HepG2 (cell line): ENCODE data around the gene CGREF1. TPM values are rescaled to one million over a fixed set of nuclear protein-coding genes. Genes with fewer than 3 reads are reported as not detected.
A peak's percentile ranks its signal among the peaks of the same experiment; 100 is the strongest.

Experiments used
- AHR ChIP-seq: IDR thresholded peaks from 2 replicates; pipeline ENCODE4 v1.6.1; 2018; ENCODE audit warnings: missing genetic modification reagents, missing compliant biosample characterization
- ATF5 ChIP-seq: sonication (generic); formaldehyde crosslinking; IDR thresholded peaks from 2 replicates; pipeline ENCODE4 v1.4.0; 2020; ENCODE audit warnings: mild to moderate bottlenecking, low read depth, missing genetic modification reagents
- CBX2 ChIP-seq, 2 experiments: fragments of 200-600 bp in 1 of 2; sonication (generic); formaldehyde crosslinking in 1 of 2; IDR thresholded peaks; 2 replicates each; pipeline versions ENCODE4 v1.7.0 to v1.8.1; 2018 to 2022; ENCODE audit warnings: low read depth in 2 of 2, low read length in 1 of 2, mild to moderate bottlenecking in 1 of 2, missing genetic modification reagents in 1 of 2
- DNMT1 ChIP-seq: sonication (generic); formaldehyde crosslinking; IDR thresholded peaks from 2 replicates; pipeline ENCODE4 v1.5.1; 2020; ENCODE audit warnings: mild to moderate bottlenecking, missing genetic modification reagents
- ELF4 ChIP-seq: sonication (generic); formaldehyde crosslinking; IDR thresholded peaks from 2 replicates; pipeline ENCODE4 v1.5.0; 2020; ENCODE audit warnings: missing genetic modification reagents, mild to moderate bottlenecking, moderate library complexity, borderline replicate concordance
- FLYWCH1 ChIP-seq: sonication (generic); formaldehyde crosslinking; IDR thresholded peaks from 2 replicates; pipeline ENCODE4 v1.8.1; 2023; ENCODE audit warnings: mild to moderate bottlenecking, missing genetic modification reagents
- KDM5A ChIP-seq: fragments of 200-600 bp; sonication (generic); IDR thresholded peaks from 2 replicates; pipeline ENCODE4 v1.7.0; 2018; ENCODE audit warnings: antibody characterized with exemption, mild to moderate bottlenecking, low read length, borderline replicate concordance
- NCOR1 ChIP-seq: fragments of 200-600 bp; sonication (generic); IDR thresholded peaks from 2 replicates; pipeline ENCODE4 v1.7.0; 2017; ENCODE audit warnings: antibody characterized with exemption, low read length, borderline replicate concordance
- NFIB ChIP-seq: sonication (generic); formaldehyde crosslinking; IDR thresholded peaks from 2 replicates; pipeline ENCODE4 v1.9.0; 2021; ENCODE audit warnings: missing genetic modification reagents, mild to moderate bottlenecking, borderline replicate concordance
- NPAS2 ChIP-seq: sonication (generic); formaldehyde crosslinking; IDR thresholded peaks from 2 replicates; pipeline ENCODE4 v1.8.0; 2022; ENCODE audit warnings: mild to moderate bottlenecking, missing genetic modification reagents, borderline replicate concordance
- PATZ1 ChIP-seq: sonication (generic); formaldehyde crosslinking; IDR thresholded peaks from 2 replicates; pipeline ENCODE4 v1.4.0; 2020; ENCODE audit warnings: missing genetic modification reagents
- PHF5A ChIP-seq: IDR thresholded peaks from one replicate; pipeline ENCODE4 v1.6.1; 2018; ENCODE audit warnings: low read depth, missing genetic modification reagents; ENCODE audit not compliant: unreplicated experiment
- PITX1 ChIP-seq: sonication (generic); formaldehyde crosslinking; IDR thresholded peaks from 2 replicates; pipeline ENCODE4 v1.5.1; 2020; ENCODE audit warnings: mild to moderate bottlenecking, missing genetic modification reagents
- SCMH1 ChIP-seq: sonication (generic); formaldehyde crosslinking; IDR thresholded peaks from 2 replicates; pipeline ENCODE4 v1.9.0; 2021; ENCODE audit warnings: missing genetic modification reagents, mild to moderate bottlenecking, borderline replicate concordance
- ZBTB20 ChIP-seq: sonication (generic); formaldehyde crosslinking; IDR thresholded peaks from 2 replicates; pipeline ENCODE4 v1.8.1; 2023; ENCODE audit warnings: missing genetic modification reagents, low read depth, mild to moderate bottlenecking, borderline replicate concordance
- ZNF460 ChIP-seq: sonication (generic); formaldehyde crosslinking; IDR thresholded peaks from 2 replicates; pipeline ENCODE4 v1.5.1; 2020; ENCODE audit warnings: missing genetic modification reagents, mild to moderate bottlenecking, borderline replicate concordance
- ZNF570 ChIP-seq: sonication (generic); formaldehyde crosslinking; IDR thresholded peaks from 2 replicates; pipeline ENCODE4 v1.4.0; 2020; ENCODE audit warnings: mild to moderate bottlenecking, missing genetic modification reagents, borderline replicate concordance
- ZNF644 ChIP-seq: IDR thresholded peaks from 2 replicates; pipeline ENCODE4 v1.6.1; 2016; ENCODE audit warnings: low read depth
- ZNF7 ChIP-seq: IDR thresholded peaks from 2 replicates; pipeline ENCODE4 v1.6.1; 2016; ENCODE audit warnings: missing biosample characterization, missing genetic modification reagents
- ZNF704 ChIP-seq: sonication (generic); formaldehyde crosslinking; IDR thresholded peaks from 2 replicates; pipeline ENCODE4 v1.8.1; 2023; ENCODE audit warnings: mild to moderate bottlenecking, inconsistent platforms, moderate library complexity, missing genetic modification reagents, borderline replicate concordance
- ZNF747 ChIP-seq: sonication (generic); formaldehyde crosslinking; IDR thresholded peaks from 2 replicates; pipeline ENCODE4 v1.8.1; 2023; ENCODE audit warnings: missing genetic modification reagents, mild to moderate bottlenecking, borderline replicate concordance
- ZNF790 ChIP-seq: sonication (generic); formaldehyde crosslinking; IDR thresholded peaks from 2 replicates; pipeline ENCODE4 v1.8.0; 2022; ENCODE audit warnings: missing genetic modification reagents, mild to moderate bottlenecking, borderline replicate concordance
- ZNF800 ChIP-seq: sonication (generic); formaldehyde crosslinking; IDR thresholded peaks from 2 replicates; pipeline ENCODE4 v1.4.0; 2020; ENCODE audit warnings: missing genetic modification reagents
- polyA plus RNA-seq, 8 experiments: library from polyadenylated mRNA; depleted of rRNA in 3 of 8; stranded (reverse) in 7 of 8; unstranded in 1 of 8; fragments of >200 nt; fragmentation: Illumina TruSeq in 4 of 8; extraction: Trizol in 4 of 8; gene quantifications; 2 replicates each; pipeline versions ENCODE4 v1.2.1 to v1.2.3, GENCODE V29; 2011 to 2016; ENCODE audit warnings: low read depth in 4 of 8, missing spikeins in 1 of 8, mixed read lengths in 1 of 8; ENCODE audit not compliant: insufficient read depth in 1 of 8
- total RNA-seq, 5 experiments: library from RNA; depleted of rRNA; stranded (reverse); fragments of >200 nt; fragmentation: Illumina TruSeq; extraction: Trizol; gene quantifications; 2 replicates each; pipeline ENCODE4 v1.2.3, GENCODE V29; 2016; ENCODE audit warnings: low read depth in 1 of 5

Gene CGREF1
- total and polyA plus RNA-seq, 2 of the 13 experiments (the other 11 are each of a cell fraction or from before 2014, with no cell fraction given): 13.9 to 23.4 TPM

- no peak for TF ChIP-seq ZNF460 (CRISPR knock-in tag)
- no peak for TF ChIP-seq PITX1 (CRISPR knock-in tag)
- TF ChIP-seq NFIB: no peak
- peak; percentile 81; the same call in 1 of the 2 replicates for TF ChIP-seq ZNF704
- TF ChIP-seq ATF5 (CRISPR knock-in tag): peak; percentile 43; the same call in 1 of the 2 replicates
- no peak for TF ChIP-seq ELF4
- no peak for TF ChIP-seq PHF5A
- TF ChIP-seq FLYWCH1: peak; percentile 84; the same call in 1 of the 2 replicates
- TF ChIP-seq NCOR1: no peak
- TF ChIP-seq ZNF790 (CRISPR knock-in tag): no peak
- TF ChIP-seq ZNF7: no peak
- peak; percentile 50 for TF ChIP-seq PATZ1 (CRISPR knock-in tag)
- no peak for TF ChIP-seq ZNF644 (CRISPR knock-in tag)
- TF ChIP-seq AHR (CRISPR knock-in tag): no peak
- TF ChIP-seq KDM5A: peak; percentile 90; the same call in 1 of the 2 replicates
- TF ChIP-seq ZNF747 (CRISPR knock-in tag): no peak
- TF ChIP-seq ZNF570 (CRISPR knock-in tag): no peak
- peak; percentile 66; the same call in 1 of the 2 replicates for TF ChIP-seq ZNF800 (CRISPR knock-in tag)
- TF ChIP-seq ZBTB20 (CRISPR knock-in tag): no peak; the same call in none of the 2 replicates
- no peak for TF ChIP-seq CBX2 (IDR thresholded peaks at IDR 0.05; ENCODE audit: low read depth, low read length)
- no peak for TF ChIP-seq CBX2 (CRISPR knock-in tag; IDR thresholded peaks at IDR 0.05; ENCODE audit: low read depth)
- TF ChIP-seq DNMT1 (CRISPR knock-in tag): no peak
- TF ChIP-seq NPAS2: no peak
- no peak for TF ChIP-seq SCMH1 (CRISPR knock-in tag)
These were observed 15.2 kb upstream of the CGREF1 start, which contains the start of gene PREB (continued) for GRCh38 chr2:27133905-27134780.
